HG02970 (cell line): ENCODE results near the gene ZNF581.

Source experiments
- ATAC-seq: cut with Tn5 transposase; IDR thresholded peaks from one replicate; pipeline ENCODE4 v1.9.1; 2021; ENCODE audit warnings: mild to moderate bottlenecking, moderate library complexity, moderate number of reproducible peaks; ENCODE audit not compliant: unreplicated experiment, low FRiP score

ZNF581 gene

GRCh38 chr19:55660404-55660803 is 17.0 kb downstream of the ZNF581 start:
- ATAC-seq = no peak

GRCh38 chr19:55660991-55661390 is 17.5 kb downstream of the ZNF581 start:
- ATAC-seq = no peak

DNA sequence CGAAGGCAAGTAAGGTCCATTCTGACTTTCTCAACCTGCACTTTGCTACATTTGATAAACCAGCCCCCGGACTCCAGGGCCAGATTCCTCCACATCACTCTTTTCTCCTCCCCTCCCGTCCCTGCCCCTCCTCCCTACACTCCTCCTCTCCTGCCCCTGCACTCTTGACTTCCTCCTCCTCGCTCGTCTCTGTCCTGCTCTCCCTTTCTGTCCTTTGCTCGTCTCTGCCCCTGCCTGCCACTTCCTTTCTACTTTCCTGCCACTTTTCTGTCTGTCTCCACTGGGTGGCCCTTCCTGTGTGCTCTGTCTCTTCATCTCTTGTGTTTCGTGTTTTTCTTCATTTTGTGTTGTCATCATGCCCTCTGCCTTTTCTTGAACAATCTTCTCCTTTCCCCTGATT is 18.4 kb downstream of the ZNF581 start:
- ATAC-seq = no peak

- no peak for ATAC-seq
Observed at GRCh38 chr19:55663846-55664536, 20.5 kb downstream of the ZNF581 start.

GRCh38 chr19:55666343-55667005 is 23.0 kb downstream of the ZNF581 start:
- ATAC-seq = no peak

DNA sequence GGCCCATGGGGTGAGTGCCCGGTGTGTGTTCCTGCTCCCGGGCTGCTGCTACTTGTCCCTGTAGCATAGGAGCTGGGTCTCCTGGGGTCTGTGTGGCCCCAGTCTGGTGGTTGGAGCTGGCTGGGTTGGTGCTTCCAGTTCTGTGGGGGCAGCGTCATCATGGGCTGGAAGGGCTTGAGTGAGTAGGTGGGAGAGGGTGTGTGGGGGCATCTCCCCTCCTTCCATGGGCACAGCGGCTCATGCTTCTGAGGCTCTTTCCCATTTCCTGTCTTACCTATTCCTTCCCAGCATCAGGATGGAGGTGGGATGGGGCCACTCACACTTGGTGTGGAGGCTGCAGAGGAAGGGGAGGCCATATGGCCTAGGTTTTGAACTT is 23.5 kb downstream of the ZNF581 start:
- ATAC-seq = no peak

DNA sequence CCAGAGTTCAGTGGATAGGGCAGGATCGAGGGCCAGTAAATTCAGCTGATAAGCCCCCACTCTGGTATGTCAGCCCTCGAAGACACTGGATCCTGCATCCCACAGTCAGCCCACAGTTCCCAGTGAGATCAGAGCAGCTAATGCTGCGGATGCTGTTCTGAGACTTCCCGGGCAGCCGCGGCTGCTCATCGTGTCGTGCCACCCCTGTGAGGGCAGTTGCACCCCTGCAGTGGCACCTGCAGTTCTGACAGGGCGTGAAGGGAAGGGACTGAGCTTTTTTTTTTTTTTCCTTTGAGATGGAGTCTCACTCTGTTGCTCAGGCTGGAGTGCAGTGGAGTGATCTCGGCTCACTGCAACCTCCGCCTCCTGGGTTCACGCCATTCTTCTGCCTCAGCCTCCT is 24.1 kb downstream of the ZNF581 start:
- no peak for ATAC-seq

DNA sequence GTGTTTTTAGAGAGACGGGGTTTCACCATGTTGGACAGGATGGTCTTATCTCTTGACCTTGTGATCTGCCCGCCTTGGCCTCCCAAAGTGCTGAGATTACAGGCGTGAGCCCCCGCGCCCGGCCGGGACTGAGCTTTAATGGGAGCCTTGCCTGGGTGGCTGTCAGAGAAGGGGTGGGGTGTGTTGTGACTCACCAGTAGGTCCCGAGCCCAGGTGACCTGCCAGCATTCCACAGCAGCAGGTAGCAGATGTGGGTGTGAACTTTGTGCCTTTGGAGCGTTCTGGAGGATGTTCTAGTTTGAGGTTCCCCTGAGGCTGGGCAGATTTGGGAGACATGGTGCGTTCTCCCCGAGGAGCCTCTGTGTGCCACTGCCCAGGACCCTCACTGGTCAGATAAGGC is 24.5 kb downstream of the ZNF581 start:
- ATAC-seq = no peak

- ATAC-seq = no peak
Observed at GRCh38 chr19:55668603-55669348, 25.3 kb downstream of the ZNF581 start.

DNA sequence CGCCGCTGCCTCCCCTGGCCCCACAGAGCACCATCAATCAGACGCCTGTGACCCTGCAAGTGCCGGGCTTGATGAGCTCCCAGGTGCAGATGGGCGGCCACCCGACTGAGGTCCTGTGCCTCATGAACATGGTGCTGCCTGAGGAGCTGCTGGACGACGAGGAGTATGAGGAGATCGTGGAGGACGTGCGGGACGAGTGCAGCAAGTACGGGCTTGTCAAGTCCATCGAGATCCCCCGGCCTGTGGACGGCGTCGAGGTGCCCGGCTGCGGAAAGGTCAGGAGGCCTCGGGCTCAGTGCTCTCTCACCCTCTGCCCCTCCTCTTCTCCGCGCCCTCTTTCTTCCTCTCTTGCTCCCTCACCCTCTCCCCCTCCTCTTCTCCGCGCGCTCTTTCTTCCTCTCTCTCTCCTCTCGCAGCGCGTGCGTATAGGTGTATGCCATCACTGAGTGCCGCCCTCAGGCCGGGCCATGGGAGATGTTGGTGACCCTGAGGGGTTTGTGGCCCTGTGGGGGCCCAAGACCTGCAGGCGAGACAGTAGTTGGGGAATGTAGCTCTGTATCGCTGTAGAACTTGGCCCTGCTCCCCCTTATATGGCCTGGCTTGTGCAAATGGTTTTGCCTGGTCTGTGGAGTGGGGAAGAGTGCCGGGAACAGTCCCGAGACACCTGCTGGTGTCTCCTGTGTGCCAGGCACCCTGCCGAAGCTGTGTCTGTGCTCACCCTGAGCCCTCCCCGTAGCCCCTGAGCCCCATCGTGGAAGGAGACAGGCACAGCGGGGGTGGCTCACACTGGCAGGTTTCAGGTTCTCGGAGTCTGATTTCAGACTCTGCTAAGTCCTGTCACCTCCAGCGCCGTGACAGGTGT is 26.2 kb downstream of the ZNF581 start:
- ATAC-seq = no peak

DNA sequence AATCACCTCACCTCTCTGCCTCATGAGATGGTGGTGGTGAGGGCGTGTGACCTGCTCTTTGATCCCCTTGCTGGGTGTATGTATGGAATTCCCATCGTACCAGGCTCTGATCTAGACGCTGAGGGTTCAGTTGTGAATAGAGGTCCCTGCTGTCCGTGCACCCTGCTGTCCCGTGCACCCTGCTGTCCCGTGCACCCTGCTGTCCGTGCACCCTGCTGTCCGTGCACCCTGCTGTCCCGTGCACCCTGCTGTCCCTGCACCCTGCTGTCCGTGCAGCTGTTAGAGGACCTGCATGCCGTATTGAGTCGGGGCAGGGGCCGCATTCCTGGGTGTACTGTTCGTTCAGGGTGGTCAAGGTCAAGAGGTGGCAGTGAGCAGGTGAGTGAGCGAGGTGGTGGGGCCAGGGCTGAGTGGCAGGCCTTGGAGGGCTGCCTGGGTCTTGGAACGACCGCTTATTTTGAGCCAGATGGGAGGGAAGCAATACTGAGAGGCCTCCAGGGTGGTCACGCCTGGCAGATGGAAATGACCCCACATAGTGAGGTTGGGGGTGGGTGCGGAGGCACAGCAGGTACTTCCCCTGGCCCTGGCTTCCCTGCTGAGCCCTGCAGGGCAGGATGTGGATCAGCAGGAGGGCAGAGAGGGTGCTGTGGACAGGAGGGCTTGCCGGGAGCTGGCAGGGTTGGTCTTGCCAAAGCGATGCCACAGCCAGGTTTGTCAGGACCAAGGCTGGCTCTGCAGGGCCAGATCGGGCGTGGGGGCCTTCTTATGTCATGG is 27.0 kb downstream of the ZNF581 start:
- ATAC-seq = no peak

DNA sequence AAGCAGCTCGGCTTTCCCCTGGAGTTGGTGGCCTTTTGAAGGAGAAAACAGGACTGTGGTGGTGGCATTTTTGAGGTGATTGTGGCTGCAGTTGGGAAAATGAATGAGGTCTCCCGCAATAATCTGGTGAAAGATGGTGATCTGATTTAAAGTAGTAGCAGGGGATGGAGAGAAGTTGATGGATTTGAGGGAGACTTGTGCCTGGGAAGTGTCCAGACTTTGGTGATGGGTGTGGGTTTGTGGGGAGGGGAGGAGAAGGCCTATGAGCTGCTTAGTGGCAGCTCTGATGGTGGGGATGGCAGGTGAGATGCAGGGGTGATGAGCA is 27.6 kb downstream of the ZNF581 start:
- ATAC-seq = no peak

DNA sequence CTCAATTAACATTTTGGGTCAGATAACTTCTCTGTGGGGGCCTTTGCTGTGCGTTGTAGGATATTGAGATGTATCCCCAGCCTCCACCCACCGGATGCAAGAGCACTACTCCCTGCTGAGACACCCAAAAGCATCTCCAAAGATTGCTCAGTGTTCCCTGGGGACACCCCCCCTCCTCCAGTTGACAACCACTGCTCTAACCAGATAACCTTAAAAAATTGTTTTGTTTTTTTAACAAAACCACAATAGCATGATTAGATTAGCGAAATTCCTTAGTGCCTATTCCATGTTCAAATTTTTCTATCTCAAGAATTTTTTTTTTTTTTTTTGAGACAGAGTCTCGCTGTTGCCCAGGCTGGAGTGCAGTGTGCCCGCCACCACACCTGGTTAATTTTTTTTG is 29.0 kb downstream of the ZNF581 start:
- no peak for ATAC-seq

GRCh38 chr19:55673465-55673864 is 30.0 kb downstream of the ZNF581 start:
- no peak for ATAC-seq

GRCh38 chr19:55673889-55674288 is 30.4 kb downstream of the ZNF581 start:
- ATAC-seq = no peak

DNA sequence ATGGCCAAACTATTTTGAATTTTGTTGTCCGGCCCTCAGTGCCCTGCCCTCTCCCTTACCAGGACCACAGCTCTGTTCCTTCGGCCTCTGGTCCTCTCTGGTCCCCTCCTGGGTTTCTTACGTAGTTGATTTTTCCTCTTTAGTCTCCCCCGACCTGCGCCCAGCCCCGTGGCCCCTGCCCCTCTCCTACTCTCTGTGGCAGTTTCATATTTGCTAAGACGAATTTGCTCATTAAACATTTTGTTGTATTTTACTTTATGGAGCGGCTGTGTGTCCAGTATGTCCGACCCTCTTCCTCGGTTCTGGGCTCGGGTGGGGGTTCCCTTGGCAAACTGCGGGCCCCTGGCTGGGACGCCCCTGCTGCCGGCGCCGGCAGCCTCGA is 31.0 kb downstream of the ZNF581 start:
- ATAC-seq = no peak

DNA sequence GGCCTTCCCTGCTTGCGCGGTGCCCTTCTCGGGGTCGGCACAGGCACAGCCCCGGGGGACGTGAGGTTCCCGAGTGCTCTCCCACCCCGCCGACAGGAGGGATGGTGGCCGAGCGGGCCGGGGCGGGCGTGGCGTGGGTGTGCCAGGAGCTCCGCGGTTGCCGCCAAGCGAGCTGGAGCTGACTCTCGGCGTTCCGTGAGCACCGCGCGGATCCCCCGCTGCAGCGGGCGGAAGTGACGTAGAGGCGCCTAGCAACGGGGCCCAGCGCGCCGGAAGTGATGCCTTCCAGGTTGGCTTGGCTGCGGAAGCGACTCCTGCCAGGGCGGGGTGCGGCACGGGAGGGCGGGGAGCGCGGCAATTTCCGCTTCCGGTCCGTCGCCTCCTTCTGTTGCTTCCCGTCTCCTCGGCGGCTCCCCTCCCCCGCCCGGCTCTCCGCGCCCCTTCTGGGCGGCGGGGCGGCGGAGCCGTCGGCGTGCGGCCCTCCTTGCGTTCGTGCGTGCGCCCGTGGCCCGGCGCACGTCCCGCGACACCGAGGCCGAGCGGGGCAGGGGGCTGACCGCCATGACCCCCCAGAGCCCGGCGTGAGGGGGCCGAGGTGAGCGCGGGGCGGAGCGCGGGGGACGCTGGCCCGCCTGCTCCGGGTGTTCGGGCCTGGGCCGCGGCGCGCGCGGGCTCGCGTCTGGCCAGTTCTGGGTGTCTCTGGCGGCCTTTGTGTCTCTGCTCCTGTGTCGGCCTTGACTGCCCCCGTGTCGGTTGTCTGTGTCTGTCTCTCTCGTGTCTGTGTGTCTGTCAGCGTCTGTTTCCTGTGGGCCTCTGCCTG is 31.6 kb downstream of the ZNF581 start, which contains the start of gene EPN1:
Gene EPN1 (plus strand): TSS at position 386 of the 820 bp plus-strand sequence. CDS start 3,402 bp downstream, outside the sequence.
- ATAC-seq = peak; percentile 70

- no peak for ATAC-seq
Observed at GRCh38 chr19:55675661-55676354, 32.4 kb downstream of the ZNF581 start.

- no peak for ATAC-seq
Observed at GRCh38 chr19:55676383-55676782, 32.9 kb downstream of the ZNF581 start.
